NT2/D1 (cell line): ENCODE measurements around the gene CCDC144A.
"Not testable (repeated sequence)": the region's sequence is repeated elsewhere in the genome, so short reads cannot be mapped to it uniquely, and the experiment has no call there.

Experiments used
- DNase-seq: peaks from one replicate; pipeline ENCODE4 v3.0.0-alpha.2; 2011; ENCODE audit warnings: low read depth, low spot score
- H3K27me3 ChIP-seq: 2 replicates; pipeline ENCODE4 v1.6.0; 2011; ENCODE audit warnings: mild to moderate bottlenecking; ENCODE audit not compliant: insufficient read length, insufficient read depth
- H3K36me3 ChIP-seq: 2 replicates; pipeline ENCODE4 v1.6.1; 2011; ENCODE audit warnings: mild to moderate bottlenecking, low read length, mixed read lengths; ENCODE audit not compliant: insufficient read depth, insufficient read length
- H3K4me1 ChIP-seq: 2 replicates; pipeline ENCODE4 v1.5.1; 2011; ENCODE audit not compliant: insufficient read depth, insufficient read length
- H3K4me3 ChIP-seq: 2 replicates; pipeline ENCODE4 v1.5.1; 2011; ENCODE audit warnings: low read depth; ENCODE audit not compliant: insufficient read length
- H3K9ac ChIP-seq: 2 replicates; pipeline ENCODE4 v1.6.0; 2011; ENCODE audit warnings: low read depth; ENCODE audit not compliant: insufficient read length
- H3K9me3 ChIP-seq: 2 replicates; pipeline ENCODE4 v1.5.1; 2011; ENCODE audit warnings: mild to moderate bottlenecking, low read length; ENCODE audit not compliant: insufficient read depth

CCDC144A gene

DNA sequence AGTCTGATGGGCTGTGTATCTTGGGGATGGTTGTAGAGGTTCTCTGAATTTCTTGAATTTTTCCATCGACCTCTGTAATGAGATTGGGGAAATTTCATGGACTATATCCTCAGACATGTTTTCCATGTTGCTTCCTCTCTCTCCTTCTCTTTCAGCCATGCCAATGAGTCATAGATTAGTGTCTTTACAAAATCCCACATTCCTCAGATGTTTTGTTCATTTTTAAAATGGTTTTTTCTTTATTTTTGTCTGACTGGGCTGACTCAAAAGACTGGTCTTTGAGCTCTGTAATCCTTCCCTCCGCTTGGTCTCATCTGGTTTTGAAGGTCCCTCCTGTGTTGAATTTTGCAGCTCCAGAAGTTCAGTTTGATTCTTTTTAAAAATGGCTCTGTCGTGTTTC, 60.5 kb downstream of the CCDC144A start:
- H3K4me1 ChIP-seq, DNase-seq, H3K4me3 ChIP-seq, H3K9ac ChIP-seq, H3K36me3 ChIP-seq, H3K9me3 ChIP-seq, H3K27me3 ChIP-seq: not testable (repeated sequence)

- peak; percentile 6 for DNase-seq
- H3K36me3 ChIP-seq, H3K27me3 ChIP-seq, H3K9me3 ChIP-seq, H3K4me3 ChIP-seq, H3K9ac ChIP-seq, H3K4me1 ChIP-seq: not testable (repeated sequence)
Measured at GRCh38 chr17:16751224-16751923, 61.3 kb downstream of the CCDC144A start.

- not testable (repeated sequence) for H3K9ac ChIP-seq, H3K4me3 ChIP-seq, H3K4me1 ChIP-seq, H3K36me3 ChIP-seq, DNase-seq, H3K9me3 ChIP-seq, H3K27me3 ChIP-seq
Measured at GRCh38 chr17:16751924-16752287, 61.9 kb downstream of the CCDC144A start.

DNA sequence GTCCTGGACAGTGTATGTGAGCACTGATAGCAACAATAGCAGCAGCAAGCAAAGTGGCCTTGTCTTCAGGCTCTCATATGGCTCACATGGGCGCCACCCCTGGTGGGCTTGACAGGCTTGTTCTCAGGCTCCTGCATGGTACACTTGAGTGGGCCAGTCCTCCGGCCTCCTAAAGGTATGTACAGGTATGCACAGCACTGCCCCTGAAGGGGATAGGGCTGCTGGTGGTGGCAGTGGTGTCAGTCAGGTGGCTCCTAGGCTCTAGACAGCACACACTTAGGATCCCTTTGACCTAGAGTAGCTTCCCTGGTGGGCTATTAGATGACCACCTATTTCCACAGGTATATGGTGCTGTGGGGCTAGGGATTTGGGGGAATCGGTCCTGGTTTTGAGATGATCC, 67.5 kb downstream of the CCDC144A start:
- not testable (repeated sequence) for H3K4me3 ChIP-seq, H3K9me3 ChIP-seq, DNase-seq, H3K27me3 ChIP-seq, H3K4me1 ChIP-seq, H3K36me3 ChIP-seq, H3K9ac ChIP-seq

- H3K9ac ChIP-seq, H3K4me3 ChIP-seq, H3K9me3 ChIP-seq, H3K36me3 ChIP-seq, H3K4me1 ChIP-seq, DNase-seq, H3K27me3 ChIP-seq: not testable (repeated sequence)
Measured at GRCh38 chr17:16758177-16758576, 68.1 kb downstream of the CCDC144A start.

DNA sequence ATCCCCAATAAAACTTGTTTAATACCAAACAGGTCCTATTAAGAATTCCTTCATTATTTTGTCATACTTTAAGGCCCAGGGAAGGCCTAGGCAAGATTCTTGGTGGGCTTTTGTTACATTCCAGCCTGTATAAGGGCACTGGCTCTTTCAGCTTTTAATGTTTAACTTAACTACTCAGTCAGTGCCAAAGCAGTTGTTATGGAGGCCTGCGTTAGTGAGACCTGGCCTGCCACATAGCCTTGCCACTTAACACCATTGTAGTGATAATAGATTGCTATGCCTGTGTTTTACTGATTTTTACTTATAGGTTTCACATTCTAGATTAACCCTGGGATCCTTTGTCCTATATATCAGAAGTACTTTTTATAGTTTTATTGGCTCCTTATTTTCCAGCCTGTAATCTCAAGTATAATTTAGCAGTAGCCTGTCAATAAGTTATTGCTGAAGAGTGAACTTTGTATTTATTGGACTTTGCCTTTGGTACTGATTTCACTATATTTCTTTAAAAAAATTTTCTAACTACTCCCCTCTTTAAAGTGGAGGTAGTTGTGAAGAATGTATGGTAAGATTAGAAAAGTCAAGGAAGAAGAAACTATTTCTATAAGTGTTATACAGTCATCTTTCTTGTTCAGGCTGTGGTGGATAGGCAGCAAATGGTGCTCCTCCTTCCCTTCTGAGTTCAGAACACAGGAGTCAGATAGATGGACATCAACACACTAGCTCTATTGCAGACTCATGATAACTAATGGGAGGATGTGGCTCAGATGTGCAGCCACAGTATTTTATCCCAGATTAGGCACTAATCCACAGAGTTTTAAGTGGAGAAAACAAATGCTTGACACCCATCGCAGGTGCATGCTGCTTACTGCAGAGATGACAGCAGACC, 78.5 kb downstream of the CCDC144A start:
- not testable (repeated sequence) for DNase-seq, H3K4me3 ChIP-seq

DNA sequence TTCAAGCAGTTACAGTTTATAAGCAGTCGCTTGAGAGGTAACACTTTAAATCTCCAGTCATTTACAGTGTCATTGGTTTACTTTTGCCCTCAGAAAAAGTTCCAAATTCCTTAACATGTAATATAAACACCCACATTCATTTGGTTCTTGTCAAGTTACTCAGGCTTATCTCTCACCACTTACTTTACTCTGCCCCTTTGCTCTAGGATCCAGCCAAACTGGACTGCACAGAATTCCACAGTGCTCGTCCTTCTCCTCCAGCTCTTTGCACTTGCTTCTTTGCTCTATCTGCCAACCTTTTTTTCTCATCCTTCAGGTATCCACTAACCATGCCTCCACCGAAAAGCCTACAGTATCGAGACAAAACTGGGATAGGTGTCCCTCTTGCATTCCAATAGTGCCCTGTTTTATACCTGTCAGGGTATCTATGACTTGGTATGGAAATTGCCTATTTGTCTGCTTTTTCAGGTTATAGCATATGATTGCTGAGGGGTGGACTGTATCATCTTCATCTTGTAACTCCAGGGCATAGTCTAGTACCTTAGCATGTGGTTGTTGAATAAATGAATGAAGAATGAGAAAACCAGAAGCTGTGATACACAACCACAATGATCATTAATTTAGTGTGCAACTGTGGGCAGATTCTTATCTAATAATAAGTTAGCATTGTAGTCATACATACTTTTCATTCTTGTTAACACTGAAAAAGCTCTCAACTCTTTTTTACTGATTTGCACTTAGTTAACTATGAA, 82.5 kb downstream of the CCDC144A start:
- not testable (repeated sequence) for H3K4me3 ChIP-seq, H3K27me3 ChIP-seq, H3K4me1 ChIP-seq, DNase-seq, H3K36me3 ChIP-seq, H3K9ac ChIP-seq, H3K9me3 ChIP-seq

More for the DNA sequence above, 78.5 kb downstream of the CCDC144A start:
- H3K27me3 ChIP-seq, H3K36me3 ChIP-seq, H3K4me1 ChIP-seq, H3K9me3 ChIP-seq, H3K9ac ChIP-seq: not testable (repeated sequence)

DNA sequence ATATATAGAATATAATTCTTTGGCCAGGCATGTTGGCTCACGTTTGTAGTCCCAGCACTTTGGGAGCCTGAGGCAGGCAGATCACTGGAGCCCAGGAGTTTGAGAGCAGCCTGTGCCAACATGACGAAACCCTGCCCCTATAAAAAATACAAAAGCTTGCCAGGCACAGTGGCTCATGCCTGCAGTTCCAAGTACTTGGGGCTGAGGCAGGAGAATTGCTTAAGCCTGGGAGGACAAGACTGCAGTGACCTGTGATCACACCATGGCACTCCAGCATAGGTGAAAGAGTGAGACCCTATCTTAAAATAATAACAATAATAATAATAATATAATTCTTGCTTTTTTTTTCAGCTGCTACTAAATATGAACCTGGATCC, 83.1 kb downstream of the CCDC144A start:
- not testable (repeated sequence) for H3K9ac ChIP-seq, H3K36me3 ChIP-seq, DNase-seq, H3K4me1 ChIP-seq, H3K27me3 ChIP-seq, H3K9me3 ChIP-seq, H3K4me3 ChIP-seq

GRCh38 chr17:16787851-16788250, 97.8 kb downstream of the CCDC144A start:
- DNase-seq = not testable (repeated sequence)

GRCh38 chr17:16788889-16789536, 99.0 kb downstream of the CCDC144A start:
- not testable (repeated sequence) for DNase-seq, H3K36me3 ChIP-seq, H3K4me1 ChIP-seq, H3K27me3 ChIP-seq, H3K4me3 ChIP-seq, H3K9ac ChIP-seq, H3K9me3 ChIP-seq

More at GRCh38 chr17:16787851-16788250, 97.8 kb downstream of the CCDC144A start:
- H3K9me3 ChIP-seq, H3K36me3 ChIP-seq, H3K4me3 ChIP-seq, H3K4me1 ChIP-seq, H3K9ac ChIP-seq, H3K27me3 ChIP-seq: not testable (repeated sequence)

DNA sequence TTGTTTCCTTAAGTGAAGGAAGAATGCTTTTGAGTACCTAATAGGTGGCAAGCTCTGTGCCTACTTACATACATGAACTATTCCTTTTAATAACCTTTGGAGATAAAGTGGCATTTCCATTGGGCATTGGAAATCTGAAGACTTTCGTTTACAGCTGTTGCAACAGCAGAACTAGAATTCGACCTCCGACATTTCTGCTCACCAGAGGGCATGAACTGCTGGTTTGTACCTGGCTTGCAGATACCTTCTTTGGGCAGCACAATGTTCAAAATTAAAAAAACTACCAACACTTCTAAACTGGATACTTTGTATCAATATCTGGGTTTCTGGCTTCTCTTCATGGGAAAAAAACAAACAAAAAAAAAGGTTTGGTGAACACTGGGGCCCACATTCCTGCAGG, 99.6 kb downstream of the CCDC144A start:
- not testable (repeated sequence) for H3K4me3 ChIP-seq, H3K4me1 ChIP-seq, H3K9me3 ChIP-seq, H3K36me3 ChIP-seq, H3K9ac ChIP-seq, DNase-seq, H3K27me3 ChIP-seq
